GM18507 (cell line): ENCODE data around the gene DRGX.

ENCODE experiments used
- DNase-seq: peaks from one replicate; pipeline ENCODE4 v3.0.0; 2011; ENCODE audit warnings: low read depth; ENCODE audit not compliant: insufficient read length; ENCODE audit errors: extremely low spot score
- FAIRE-seq: peaks from 2 replicates; lab custom pipeline; 2011; peaks lifted over from hg19 to GRCh38; lab: Jason Lieb, UNC

The DRGX gene

GRCh38 chr10:49325916-49326783 lies 69.7 kb downstream of the DRGX start:
- no peak for FAIRE-seq
- no peak for DNase-seq

GRCh38 chr10:49325131-49325915 lies 70.6 kb downstream of the DRGX start:
- DNase-seq (no peak), FAIRE-seq (no peak)

- FAIRE-seq (no peak), DNase-seq (no peak)
Measured at GRCh38 chr10:49324711-49325110, 71.2 kb downstream of the DRGX start.

- DNase-seq (no peak), FAIRE-seq (no peak)
Measured at GRCh38 chr10:49323896-49324270, 72.0 kb downstream of the DRGX start.

- FAIRE-seq = no peak
- no peak for DNase-seq
Measured at GRCh38 chr10:49323171-49323895, 72.6 kb downstream of the DRGX start.

GRCh38 chr10:49322371-49323170 lies 73.3 kb downstream of the DRGX start:
- DNase-seq = no peak
- no peak for FAIRE-seq

DNA sequence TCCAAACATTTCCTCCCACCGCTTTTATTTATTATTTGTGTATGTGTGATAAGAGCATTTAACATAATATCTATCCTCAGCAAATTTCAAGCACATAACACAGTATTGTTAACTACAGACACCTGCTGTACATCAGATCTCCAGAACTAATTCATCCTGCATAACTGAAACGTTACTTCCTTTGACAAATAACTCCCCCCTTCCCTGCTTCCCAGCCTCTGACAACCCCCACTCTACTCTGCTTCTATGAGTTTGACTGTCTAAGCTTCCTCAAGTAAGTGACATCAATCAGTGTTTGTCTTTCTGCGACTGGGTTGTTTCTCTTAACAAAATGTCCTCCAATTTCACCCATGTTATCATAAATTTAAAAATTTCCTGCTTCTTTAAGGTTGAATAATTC lies 74.9 kb downstream of the DRGX start:
- DNase-seq = no peak
- FAIRE-seq = no peak

- DNase-seq (no peak), FAIRE-seq (no peak)
Measured at GRCh38 chr10:49320191-49320590, 75.7 kb downstream of the DRGX start.

- DNase-seq (no peak), FAIRE-seq (no peak)
Measured at GRCh38 chr10:49319206-49319605, 76.7 kb downstream of the DRGX start.

- FAIRE-seq (no peak), DNase-seq (no peak)
Measured at GRCh38 chr10:49318755-49319154, 77.1 kb downstream of the DRGX start.

GRCh38 chr10:49318028-49318427 lies 77.9 kb downstream of the DRGX start:
- FAIRE-seq (no peak), DNase-seq (no peak)

DNA sequence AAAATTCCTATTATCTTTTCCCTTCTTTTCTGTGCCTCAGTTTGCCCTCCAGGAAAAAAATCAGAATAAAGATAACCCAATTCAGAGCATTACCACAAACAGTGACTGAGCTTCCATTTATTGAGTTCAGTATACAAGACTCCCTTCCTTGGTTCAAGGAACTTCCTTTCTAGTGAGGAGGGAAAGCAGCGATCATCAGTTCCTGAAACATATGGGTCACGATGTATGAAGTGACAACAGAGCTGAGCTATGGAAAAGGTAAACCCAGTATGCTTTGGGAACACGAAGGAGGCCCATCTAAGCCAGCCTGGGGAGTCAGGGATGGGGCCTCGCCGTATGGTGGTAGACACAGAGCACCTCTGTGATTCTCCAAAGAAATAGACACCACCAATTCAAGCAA lies 81.1 kb downstream of the DRGX start:
- DNase-seq (no peak), FAIRE-seq (no peak)
